Measurements from ENCODE around the gene SPEF1.

SPEF1 gene

DNA sequence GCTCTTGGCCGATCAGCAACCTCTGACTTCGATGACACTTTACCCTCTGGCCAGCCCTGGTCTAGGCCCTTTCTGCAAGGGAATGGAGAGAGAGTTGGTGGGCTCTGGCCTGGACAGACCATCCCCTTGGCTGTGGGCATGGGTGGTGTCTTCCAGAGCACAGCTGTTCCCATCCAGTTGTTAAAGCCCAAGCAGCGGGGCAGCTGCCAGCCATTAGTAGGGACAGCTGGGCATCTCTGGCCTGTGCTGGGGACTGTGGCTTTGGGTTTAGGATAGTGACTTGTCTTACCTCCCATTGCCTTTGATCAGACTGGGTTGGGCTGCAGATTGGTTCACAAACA is 17.6 kb upstream of the SPEF1 start:
- TF ChIP-seq, protein P1, sequence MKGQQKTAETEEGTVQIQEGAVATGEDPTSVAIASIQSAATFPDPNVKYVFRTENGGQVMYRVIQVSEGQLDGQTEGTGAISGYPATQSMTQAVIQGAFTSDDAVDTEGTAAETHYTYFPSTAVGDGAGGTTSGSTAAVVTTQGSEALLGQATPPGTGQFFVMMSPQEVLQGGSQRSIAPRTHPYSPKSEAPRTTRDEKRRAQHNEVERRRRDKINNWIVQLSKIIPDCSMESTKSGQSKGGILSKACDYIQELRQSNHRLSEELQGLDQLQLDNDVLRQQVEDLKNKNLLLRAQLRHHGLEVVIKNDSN (IDR thresholded peaks at IDR 0.05) = no peak
- TF ChIP-seq TCF12 (IDR thresholded peaks at IDR 0.05; ENCODE audit: low read depth) (no peak), NFIC (IDR thresholded peaks at IDR 0.05) (no peak), CREB1 (IDR thresholded peaks at IDR 0.05; ENCODE audit: low read depth) (no peak)

DNA sequence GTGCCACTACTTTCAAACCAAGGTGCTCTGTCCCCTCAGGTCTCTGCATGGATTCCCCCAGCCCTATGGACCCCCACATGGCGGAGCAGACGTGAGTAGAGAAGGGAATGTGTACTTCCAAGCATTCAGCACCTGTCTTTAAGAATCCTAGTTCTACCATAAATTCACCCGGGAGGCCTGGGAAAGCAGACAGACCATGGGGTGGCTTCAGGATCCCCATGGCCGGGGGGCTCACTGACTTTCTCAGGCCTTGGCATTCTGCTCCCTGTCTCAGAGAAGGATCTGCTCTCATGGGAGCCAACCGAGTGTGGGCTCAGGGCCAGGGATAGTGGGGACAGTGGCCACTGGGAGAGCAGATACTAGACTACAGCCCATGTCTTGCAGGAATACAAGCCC is 17.1 kb upstream of the SPEF1 start:
- no peak for TF ChIP-seq EP300 (IDR thresholded peaks at IDR 0.05; ENCODE audit: borderline replicate concordance)
- TF ChIP-seq CEBPB (IDR thresholded peaks at IDR 0.05) = no peak
- no peak for TF ChIP-seq EGR1 (IDR thresholded peaks at IDR 0.05)
- TF ChIP-seq ZBTB7A (IDR thresholded peaks at IDR 0.05; ENCODE audit: low read depth) = no peak
- TF ChIP-seq TCF12 (IDR thresholded peaks at IDR 0.05; ENCODE audit: low read depth) = no peak
- TF ChIP-seq, protein P2, sequence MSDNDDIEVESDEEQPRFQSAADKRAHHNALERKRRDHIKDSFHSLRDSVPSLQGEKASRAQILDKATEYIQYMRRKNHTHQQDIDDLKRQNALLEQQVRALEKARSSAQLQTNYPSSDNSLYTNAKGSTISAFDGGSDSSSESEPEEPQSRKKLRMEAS (IDR thresholded peaks at IDR 0.05) = no peak
- no peak for TF ChIP-seq TAF1 (IDR thresholded peaks at IDR 0.05; ENCODE audit: low read depth)
- no peak for TF ChIP-seq CREB1 (IDR thresholded peaks at IDR 0.05; ENCODE audit: low read depth)
- no peak for TF ChIP-seq FOXM1 (IDR thresholded peaks at IDR 0.05; ENCODE audit: borderline replicate concordance, low read depth)
- TF ChIP-seq, protein P1 (IDR thresholded peaks at IDR 0.05) = no peak
- no peak for TF ChIP-seq RAD21 (IDR thresholded peaks at IDR 0.05; ENCODE audit: low read depth)
- TF ChIP-seq TEAD4 (IDR thresholded peaks at IDR 0.05) = no peak

DNA sequence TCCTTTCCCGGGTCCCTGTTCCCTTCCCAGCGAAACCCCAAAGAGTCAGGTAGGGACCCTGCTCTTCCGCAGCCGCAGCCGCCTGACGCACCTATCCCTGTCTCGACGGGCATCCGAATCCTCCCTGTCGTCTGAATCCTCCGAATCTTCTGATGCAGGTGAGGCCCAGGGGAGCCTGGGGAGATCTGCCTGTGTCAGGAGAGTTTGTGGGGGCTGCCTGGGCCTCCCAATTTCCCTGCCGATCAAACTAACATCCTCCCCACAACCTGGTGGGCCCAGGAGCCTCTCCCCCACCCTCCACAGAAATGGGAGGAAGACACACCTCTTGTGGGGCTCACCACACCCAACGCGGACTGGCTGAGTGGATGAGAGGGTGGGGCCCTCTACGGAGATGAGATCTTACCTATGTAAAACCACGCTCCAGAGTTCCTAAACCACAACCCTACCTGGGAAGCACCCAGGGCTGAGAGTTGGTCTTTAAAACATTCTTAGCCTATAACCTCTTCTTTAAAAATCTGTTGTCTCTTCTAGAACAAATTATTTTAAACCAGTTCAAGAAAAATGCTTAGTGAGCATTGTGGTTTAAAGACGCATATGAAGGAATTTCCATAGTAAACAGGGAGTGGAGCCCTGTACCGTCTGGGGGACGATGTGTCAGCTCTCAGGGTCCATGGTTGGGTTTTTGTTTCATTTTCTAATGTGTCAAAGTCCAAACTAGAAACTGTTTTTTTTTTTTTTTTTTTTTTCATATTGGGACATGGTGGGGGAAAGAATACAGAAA is 16.5 kb upstream of the SPEF1 start:
- no peak for TF ChIP-seq TAF1 (IDR thresholded peaks at IDR 0.05; ENCODE audit: low read depth)
- TF ChIP-seq, protein P2 (IDR thresholded peaks at IDR 0.05) = no peak
- no peak for TF ChIP-seq EP300 (IDR thresholded peaks at IDR 0.05; ENCODE audit: borderline replicate concordance)
- no peak for TF ChIP-seq TEAD4 (IDR thresholded peaks at IDR 0.05)
- no peak for TF ChIP-seq TCF12 (IDR thresholded peaks at IDR 0.05; ENCODE audit: low read depth)
- TF ChIP-seq, protein P1 (IDR thresholded peaks at IDR 0.05) = no peak
- no peak for TF ChIP-seq YY1 (IDR thresholded peaks at IDR 0.05; ENCODE audit: low read depth)
- TF ChIP-seq, protein P3, sequence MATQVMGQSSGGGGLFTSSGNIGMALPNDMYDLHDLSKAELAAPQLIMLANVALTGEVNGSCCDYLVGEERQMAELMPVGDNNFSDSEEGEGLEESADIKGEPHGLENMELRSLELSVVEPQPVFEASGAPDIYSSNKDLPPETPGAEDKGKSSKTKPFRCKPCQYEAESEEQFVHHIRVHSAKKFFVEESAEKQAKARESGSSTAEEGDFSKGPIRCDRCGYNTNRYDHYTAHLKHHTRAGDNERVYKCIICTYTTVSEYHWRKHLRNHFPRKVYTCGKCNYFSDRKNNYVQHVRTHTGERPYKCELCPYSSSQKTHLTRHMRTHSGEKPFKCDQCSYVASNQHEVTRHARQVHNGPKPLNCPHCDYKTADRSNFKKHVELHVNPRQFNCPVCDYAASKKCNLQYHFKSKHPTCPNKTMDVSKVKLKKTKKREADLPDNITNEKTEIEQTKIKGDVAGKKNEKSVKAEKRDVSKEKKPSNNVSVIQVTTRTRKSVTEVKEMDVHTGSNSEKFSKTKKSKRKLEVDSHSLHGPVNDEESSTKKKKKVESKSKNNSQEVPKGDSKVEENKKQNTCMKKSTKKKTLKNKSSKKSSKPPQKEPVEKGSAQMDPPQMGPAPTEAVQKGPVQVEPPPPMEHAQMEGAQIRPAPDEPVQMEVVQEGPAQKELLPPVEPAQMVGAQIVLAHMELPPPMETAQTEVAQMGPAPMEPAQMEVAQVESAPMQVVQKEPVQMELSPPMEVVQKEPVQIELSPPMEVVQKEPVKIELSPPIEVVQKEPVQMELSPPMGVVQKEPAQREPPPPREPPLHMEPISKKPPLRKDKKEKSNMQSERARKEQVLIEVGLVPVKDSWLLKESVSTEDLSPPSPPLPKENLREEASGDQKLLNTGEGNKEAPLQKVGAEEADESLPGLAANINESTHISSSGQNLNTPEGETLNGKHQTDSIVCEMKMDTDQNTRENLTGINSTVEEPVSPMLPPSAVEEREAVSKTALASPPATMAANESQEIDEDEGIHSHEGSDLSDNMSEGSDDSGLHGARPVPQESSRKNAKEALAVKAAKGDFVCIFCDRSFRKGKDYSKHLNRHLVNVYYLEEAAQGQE (IDR thresholded peaks at IDR 0.05; ENCODE audit: low read depth) = no peak
- no peak for TF ChIP-seq RAD21 (IDR thresholded peaks at IDR 0.05; ENCODE audit: low read depth)
- no peak for TF ChIP-seq FOXM1 (IDR thresholded peaks at IDR 0.05; ENCODE audit: borderline replicate concordance, low read depth)
- no peak for TF ChIP-seq CREB1 (IDR thresholded peaks at IDR 0.05; ENCODE audit: low read depth)

DNA sequence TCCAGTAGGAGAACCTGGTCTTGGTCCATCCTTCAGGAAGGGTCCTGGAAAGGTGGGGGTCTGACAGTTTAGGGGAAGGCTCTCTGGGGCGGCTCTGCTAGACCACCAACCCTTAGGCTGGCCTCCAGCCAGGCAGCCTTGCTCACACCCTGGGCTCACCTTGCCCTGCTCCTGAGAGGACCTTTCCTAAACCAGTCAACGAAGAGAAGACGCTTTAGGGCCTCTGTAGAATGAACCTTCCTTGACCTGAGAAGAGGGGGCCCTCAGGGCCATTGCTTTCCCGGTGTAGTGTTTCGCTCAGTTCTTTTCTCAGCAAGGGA is 15.9 kb upstream of the SPEF1 start:
- TF ChIP-seq, protein P1 (IDR thresholded peaks at IDR 0.05) = no peak
- no peak for TF ChIP-seq NFIC (IDR thresholded peaks at IDR 0.05)
- TF ChIP-seq, protein P3 (IDR thresholded peaks at IDR 0.05; ENCODE audit: low read depth) = no peak

DNA sequence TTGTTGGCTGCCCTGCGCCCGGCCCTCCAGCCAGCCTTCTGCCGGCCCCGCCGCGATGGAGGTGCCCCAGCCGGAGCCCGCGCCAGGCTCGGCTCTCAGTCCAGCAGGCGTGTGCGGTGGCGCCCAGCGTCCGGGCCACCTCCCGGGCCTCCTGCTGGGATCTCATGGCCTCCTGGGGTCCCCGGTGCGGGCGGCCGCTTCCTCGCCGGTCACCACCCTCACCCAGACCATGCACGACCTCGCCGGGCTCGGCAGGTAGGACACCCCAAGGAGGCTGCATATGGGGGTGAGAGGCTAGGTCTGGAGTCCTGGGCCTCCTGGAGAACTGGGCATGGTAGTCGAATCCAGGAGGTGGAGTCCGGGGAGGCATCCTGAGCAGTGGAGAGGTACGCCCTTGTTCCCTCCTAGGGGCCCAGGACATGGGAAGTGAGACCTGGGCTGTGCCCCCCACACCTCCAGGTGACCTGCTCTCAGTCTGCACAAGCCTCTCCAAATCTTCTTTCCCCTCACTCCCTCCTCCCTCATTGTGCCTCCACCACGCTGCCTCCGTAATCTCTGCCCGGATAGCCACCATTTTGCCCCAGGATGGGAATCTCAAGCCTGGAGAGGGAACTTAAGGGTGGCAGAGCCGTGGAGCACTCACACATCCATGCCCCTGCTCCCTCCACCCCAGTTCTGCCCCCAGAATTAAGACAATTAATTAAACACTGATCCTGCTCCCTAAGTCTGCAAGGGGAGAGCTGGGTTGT is 15.4 kb upstream of the SPEF1 start:
- TF ChIP-seq EP300 (IDR thresholded peaks at IDR 0.05; ENCODE audit: borderline replicate concordance) (0 out of 2 replicates have a peak, but pooled peaks have one; percentile 20), TAF1 (IDR thresholded peaks at IDR 0.05; ENCODE audit: low read depth) (peak; percentile 31; the same call in 1 of the 2 replicates)
- TF ChIP-seq, protein P2 (IDR thresholded peaks at IDR 0.05) = no peak

Measured in Ishikawa (cell line).